MCF 10A (cell line): ENCODE measurements around the gene RXFP1. TPM values are rescaled to one million over a fixed set of nuclear protein-coding genes. Genes with fewer than 3 reads are reported as not detected.

Experiments used
- BruUV-seq: library from RNA; stranded (reverse); fragments of 400-500 nt; replicated peaks from 2 replicates; lab custom pipeline; 2021; lab: Mats Ljungman, UMichigan
- CTCF ChIA-PET: fragments of 300-600 bp; sonication (Branson Sonifier 250); formaldehyde crosslinking; extraction: SDS; loops from one replicate; lab custom pipeline; 2021; ENCODE audit warnings: antibody characterized with exemption, inconsistent platforms; lab: Yijun Ruan, JAX
- POLR2A ChIA-PET: fragments of 300-600, 350-650 bp; sonication (Branson Sonifier 250); formaldehyde crosslinking; extraction: SDS; loops from one replicate; lab custom pipeline; 2020; ENCODE audit warnings: antibody characterized with exemption, inconsistent platforms; lab: Yijun Ruan, JAX
- DNase-seq: peaks from one replicate; pipeline ENCODE4 v3.0.0-alpha.2; 2018; ENCODE audit not compliant: unreplicated experiment
- H3K27ac Mint-ChIP-seq: one replicate; pipeline ENCODE4 v1.8.0; 2022; ENCODE audit warnings: mild to moderate bottlenecking, low read depth, mixed read lengths; ENCODE audit not compliant: unreplicated experiment
- H3K27me3 Mint-ChIP-seq: one replicate; pipeline ENCODE4 v1.8.0; 2022; ENCODE audit warnings: mixed read lengths; ENCODE audit not compliant: insufficient read depth, unreplicated experiment
- H3K36me3 Mint-ChIP-seq: one replicate; pipeline ENCODE4 v1.8.0; 2022; ENCODE audit warnings: mild to moderate bottlenecking, moderate library complexity, mixed read lengths; ENCODE audit not compliant: insufficient read depth, unreplicated experiment
- H3K4me1 Mint-ChIP-seq: one replicate; pipeline ENCODE4 v1.8.0; 2022; ENCODE audit warnings: mixed read lengths; ENCODE audit not compliant: insufficient read depth, unreplicated experiment
- H3K4me3 Mint-ChIP-seq: one replicate; pipeline ENCODE4 v1.8.0; 2022; ENCODE audit warnings: mild to moderate bottlenecking, moderate library complexity, mixed read lengths; ENCODE audit not compliant: unreplicated experiment
- H3K9me3 Mint-ChIP-seq: one replicate; pipeline ENCODE4 v1.8.0; 2022; ENCODE audit warnings: mixed read lengths; ENCODE audit not compliant: unreplicated experiment
- intact Hi-C: fragments of 100-400 bp; cut with micrococcal nuclease; formaldehyde crosslinking; loops from 2 replicates; pipeline ENCODE4 v1.14.1; 2022
- total RNA-seq: library from RNA; stranded (reverse); gene quantifications from 2 replicates; pipeline ENCODE4 v1.2.3, GENCODE V29; 2022
- TF ChIP-seq, protein P1 (sequence below): fragments of 200-600 bp; IDR thresholded peaks from one replicate; pipeline ENCODE4 v1.8.0; 2022; ENCODE audit warnings: antibody characterized with exemption, mild to moderate bottlenecking; ENCODE audit not compliant: unreplicated experiment

RXFP1 gene
- total RNA-seq, 1 experiment from 2014 or later, result 4.7 TPM

- ChIA-PET POLR2A (no interaction called here), CTCF (no interaction called here)
- H3K27me3 Mint-ChIP-seq, result no peaks in the 10 kb centered on the region
- BruUV-seq, result no TSS peak
- H3K36me3 Mint-ChIP-seq, result no peaks in the 10 kb centered on the region
- no peak overlapping the region for H3K27ac Mint-ChIP-seq
- intact Hi-C loops, result no loop called here
- TF ChIP-seq, protein P1, sequence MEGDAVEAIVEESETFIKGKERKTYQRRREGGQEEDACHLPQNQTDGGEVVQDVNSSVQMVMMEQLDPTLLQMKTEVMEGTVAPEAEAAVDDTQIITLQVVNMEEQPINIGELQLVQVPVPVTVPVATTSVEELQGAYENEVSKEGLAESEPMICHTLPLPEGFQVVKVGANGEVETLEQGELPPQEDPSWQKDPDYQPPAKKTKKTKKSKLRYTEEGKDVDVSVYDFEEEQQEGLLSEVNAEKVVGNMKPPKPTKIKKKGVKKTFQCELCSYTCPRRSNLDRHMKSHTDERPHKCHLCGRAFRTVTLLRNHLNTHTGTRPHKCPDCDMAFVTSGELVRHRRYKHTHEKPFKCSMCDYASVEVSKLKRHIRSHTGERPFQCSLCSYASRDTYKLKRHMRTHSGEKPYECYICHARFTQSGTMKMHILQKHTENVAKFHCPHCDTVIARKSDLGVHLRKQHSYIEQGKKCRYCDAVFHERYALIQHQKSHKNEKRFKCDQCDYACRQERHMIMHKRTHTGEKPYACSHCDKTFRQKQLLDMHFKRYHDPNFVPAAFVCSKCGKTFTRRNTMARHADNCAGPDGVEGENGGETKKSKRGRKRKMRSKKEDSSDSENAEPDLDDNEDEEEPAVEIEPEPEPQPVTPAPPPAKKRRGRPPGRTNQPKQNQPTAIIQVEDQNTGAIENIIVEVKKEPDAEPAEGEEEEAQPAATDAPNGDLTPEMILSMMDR, result no peak
- no peak for DNase-seq
- H3K4me1 Mint-ChIP-seq, result no peaks in the 10 kb centered on the region
- H3K9me3 Mint-ChIP-seq, result no peaks in the 10 kb centered on the region
- H3K4me3 Mint-ChIP-seq, result no peak overlapping the region
Measured at GRCh38 chr4:158636619-158637018, 114.9 kb downstream of the RXFP1 start.

GRCh38 chr4:158644356-158644755, 122.7 kb downstream of the RXFP1 start:
- intact Hi-C loops, result no loop called here
- H3K36me3 Mint-ChIP-seq, result no peaks in the 10 kb centered on the region
- H3K4me3 Mint-ChIP-seq, result no peak overlapping the region
- no peak overlapping the region for H3K27ac Mint-ChIP-seq
- H3K27me3 Mint-ChIP-seq, result no peaks in the 10 kb centered on the region
- no peaks in the 10 kb centered on the region for H3K4me1 Mint-ChIP-seq
- ChIA-PET POLR2A (no interaction called here), CTCF (interaction anchor here (1.2 to 1.3 kb wide), 2 partner anchors 19 to 388 kb away, joined by 3 to 5 read pairs; no protein-coding TSS in a partner anchor)
- no peak for DNase-seq
- TF ChIP-seq, protein P1, result no peak
- no TSS peak for BruUV-seq
- H3K9me3 Mint-ChIP-seq, result no peaks in the 10 kb centered on the region

GRCh38 chr4:158644760-158645159, 123.1 kb downstream of the RXFP1 start:
- TF ChIP-seq, protein P1, result no peak
- Mint-ChIP-seq H3K4me3 (no peak overlapping the region), H3K27ac (no peak overlapping the region), H3K4me1 (no peaks in the 10 kb centered on the region), H3K36me3 (no peaks in the 10 kb centered on the region), H3K9me3 (peaks cover 2% of the 10 kb centered on the region), H3K27me3 (no peaks in the 10 kb centered on the region)
- CTCF ChIA-PET, result interaction anchor here (1.2 to 1.3 kb wide), 2 partner anchors 20 to 389 kb away, joined by 3 to 5 read pairs; no protein-coding TSS in a partner anchor
- DNase-seq, result no peak
- intact Hi-C loops, result no loop called here
- POLR2A ChIA-PET, result no interaction called here
- BruUV-seq, result no TSS peak

- H3K4me1 Mint-ChIP-seq, result no peaks in the 10 kb centered on the region
- no peaks in the 10 kb centered on the region for H3K36me3 Mint-ChIP-seq
- TF ChIP-seq, protein P1, result no peak
- intact Hi-C loops, result no loop called here
- H3K27ac Mint-ChIP-seq, result no peak overlapping the region
- ChIA-PET POLR2A (no interaction called here), CTCF (no interaction called here)
- BruUV-seq, result no TSS peak
- no peaks in the 10 kb centered on the region for H3K27me3 Mint-ChIP-seq
- no peak overlapping the region for H3K4me3 Mint-ChIP-seq
- peaks cover 7% of the 10 kb centered on the region for H3K9me3 Mint-ChIP-seq
- DNase-seq, result peak; percentile 18
Measured at GRCh38 chr4:158649111-158649680, 127.5 kb downstream of the RXFP1 start.
